Stimulated activated CD8-positive, alpha-beta memory T cell treated with anti-CD3 and anti-CD28 coated beads, Interleukin-15, amount 100 ng/mL, for 1 hour (primary cell): ENCODE results near the gene EZR.
"Not testable (repeated sequence)": the region's sequence is repeated elsewhere in the genome, so short reads cannot be mapped to it uniquely, and the experiment has no call there.

ENCODE experiments used
- DNase-seq: peaks from one replicate; pipeline ENCODE4 v3.0.0-alpha.2; 2020; ENCODE audit warnings: low read depth

EZR gene

GRCh38 chr6:158797331-158798310 is 21.5 kb downstream of the EZR start:
- no peak for DNase-seq

- no peak for DNase-seq
Observed at GRCh38 chr6:158796353-158796752, 22.8 kb downstream of the EZR start.

GRCh38 chr6:158795516-158795915 is 23.7 kb downstream of the EZR start:
- no peak for DNase-seq

GRCh38 chr6:158793432-158793831 is 25.7 kb downstream of the EZR start:
- no peak for DNase-seq

- DNase-seq = not testable (repeated sequence)
Observed at GRCh38 chr6:158792505-158792904, 26.7 kb downstream of the EZR start.

GRCh38 chr6:158791274-158791855 is 27.8 kb downstream of the EZR start:
- DNase-seq = no peak

GRCh38 chr6:158789115-158789917 is 29.9 kb downstream of the EZR start:
- no peak for DNase-seq

- DNase-seq = no peak
Observed at GRCh38 chr6:158787395-158787794, 31.8 kb downstream of the EZR start.

- DNase-seq = no peak
Observed at GRCh38 chr6:158786645-158787304, 32.4 kb downstream of the EZR start.

GRCh38 chr6:158785036-158785435 is 34.1 kb downstream of the EZR start:
- no peak for DNase-seq

GRCh38 chr6:158784505-158784904 is 34.7 kb downstream of the EZR start:
- no peak for DNase-seq

GRCh38 chr6:158783851-158784250 is 35.3 kb downstream of the EZR start:
- DNase-seq = no peak

- no peak for DNase-seq
Observed at GRCh38 chr6:158783167-158783450, 36.1 kb downstream of the EZR start.

GRCh38 chr6:158782432-158783166 is 36.6 kb downstream of the EZR start:
- no peak for DNase-seq

GRCh38 chr6:158781692-158782373 is 37.3 kb downstream of the EZR start:
- DNase-seq = no peak

- DNase-seq = no peak
Observed at GRCh38 chr6:158780988-158781691, 38.0 kb downstream of the EZR start.

- no peak for DNase-seq
Observed at GRCh38 chr6:158780246-158780884, 38.8 kb downstream of the EZR start.

GRCh38 chr6:158778005-158778527 is 41.1 kb downstream of the EZR start:
- no peak for DNase-seq

- no peak for DNase-seq
Observed at GRCh38 chr6:158777510-158777909, 41.7 kb downstream of the EZR start.

- no peak for DNase-seq
Observed at GRCh38 chr6:158776737-158777136, 42.4 kb downstream of the EZR start.
